ENCODE data around the gene MBP.

MBP gene

GRCh38 chr18:77066689-77067088 lies 65.9 kb downstream of the MBP start:
- TF ChIP-seq, protein P1, sequence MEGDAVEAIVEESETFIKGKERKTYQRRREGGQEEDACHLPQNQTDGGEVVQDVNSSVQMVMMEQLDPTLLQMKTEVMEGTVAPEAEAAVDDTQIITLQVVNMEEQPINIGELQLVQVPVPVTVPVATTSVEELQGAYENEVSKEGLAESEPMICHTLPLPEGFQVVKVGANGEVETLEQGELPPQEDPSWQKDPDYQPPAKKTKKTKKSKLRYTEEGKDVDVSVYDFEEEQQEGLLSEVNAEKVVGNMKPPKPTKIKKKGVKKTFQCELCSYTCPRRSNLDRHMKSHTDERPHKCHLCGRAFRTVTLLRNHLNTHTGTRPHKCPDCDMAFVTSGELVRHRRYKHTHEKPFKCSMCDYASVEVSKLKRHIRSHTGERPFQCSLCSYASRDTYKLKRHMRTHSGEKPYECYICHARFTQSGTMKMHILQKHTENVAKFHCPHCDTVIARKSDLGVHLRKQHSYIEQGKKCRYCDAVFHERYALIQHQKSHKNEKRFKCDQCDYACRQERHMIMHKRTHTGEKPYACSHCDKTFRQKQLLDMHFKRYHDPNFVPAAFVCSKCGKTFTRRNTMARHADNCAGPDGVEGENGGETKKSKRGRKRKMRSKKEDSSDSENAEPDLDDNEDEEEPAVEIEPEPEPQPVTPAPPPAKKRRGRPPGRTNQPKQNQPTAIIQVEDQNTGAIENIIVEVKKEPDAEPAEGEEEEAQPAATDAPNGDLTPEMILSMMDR (conservative IDR thresholded peaks at IDR 0.05; ENCODE audit: low read depth, low read length), result no peak
- H2AFZ ChIP-seq (ENCODE audit: low read depth), result no peak overlapping the region
- H3K9ac ChIP-seq, result no peak overlapping the region
- H3K4me3 ChIP-seq (IDR thresholded peaks at IDR 0.05; ENCODE audit: insufficient read depth, low read depth, low read length), result no peak overlapping the region
- no peak overlapping the region for H3K4me2 ChIP-seq
- H4K20me1 ChIP-seq (ENCODE audit: insufficient read depth), result no peaks in the 10 kb centered on the region
- peaks cover 34% of the 10 kb centered on the region for H3K4me1 ChIP-seq (ENCODE audit: low read depth, poor library complexity, severe bottlenecking)
- no peaks in the 10 kb centered on the region for H3K36me3 ChIP-seq (ENCODE audit: insufficient read depth)
- H3K27ac ChIP-seq, result no peak overlapping the region
- no peaks in the 10 kb centered on the region for H3K27me3 ChIP-seq (ENCODE audit: insufficient read depth, low read depth)
- no peaks in the 10 kb centered on the region for H3K79me2 ChIP-seq (ENCODE audit: insufficient read depth, low read depth)

GRCh38 chr18:77066101-77066500 lies 66.5 kb downstream of the MBP start:
- Histone ChIP-seq H3K4me2 (no peak overlapping the region), H3K79me2 (ENCODE audit: insufficient read depth, low read depth) (no peaks in the 10 kb centered on the region), H3K4me1 (ENCODE audit: low read depth, poor library complexity, severe bottlenecking) (peaks cover 40% of the 10 kb centered on the region), H2AFZ (ENCODE audit: low read depth) (no peak overlapping the region), H3K27me3 (ENCODE audit: insufficient read depth, low read depth) (no peaks in the 10 kb centered on the region), H3K36me3 (ENCODE audit: insufficient read depth) (no peaks in the 10 kb centered on the region), H4K20me1 (ENCODE audit: insufficient read depth) (no peaks in the 10 kb centered on the region), H3K27ac (no peak overlapping the region), H3K9ac (no peak overlapping the region), H3K4me3 (IDR thresholded peaks at IDR 0.05; ENCODE audit: insufficient read depth, low read depth, low read length) (no peak overlapping the region)
- TF ChIP-seq, protein P1 (conservative IDR thresholded peaks at IDR 0.05; ENCODE audit: low read depth, low read length), result no peak

DNA sequence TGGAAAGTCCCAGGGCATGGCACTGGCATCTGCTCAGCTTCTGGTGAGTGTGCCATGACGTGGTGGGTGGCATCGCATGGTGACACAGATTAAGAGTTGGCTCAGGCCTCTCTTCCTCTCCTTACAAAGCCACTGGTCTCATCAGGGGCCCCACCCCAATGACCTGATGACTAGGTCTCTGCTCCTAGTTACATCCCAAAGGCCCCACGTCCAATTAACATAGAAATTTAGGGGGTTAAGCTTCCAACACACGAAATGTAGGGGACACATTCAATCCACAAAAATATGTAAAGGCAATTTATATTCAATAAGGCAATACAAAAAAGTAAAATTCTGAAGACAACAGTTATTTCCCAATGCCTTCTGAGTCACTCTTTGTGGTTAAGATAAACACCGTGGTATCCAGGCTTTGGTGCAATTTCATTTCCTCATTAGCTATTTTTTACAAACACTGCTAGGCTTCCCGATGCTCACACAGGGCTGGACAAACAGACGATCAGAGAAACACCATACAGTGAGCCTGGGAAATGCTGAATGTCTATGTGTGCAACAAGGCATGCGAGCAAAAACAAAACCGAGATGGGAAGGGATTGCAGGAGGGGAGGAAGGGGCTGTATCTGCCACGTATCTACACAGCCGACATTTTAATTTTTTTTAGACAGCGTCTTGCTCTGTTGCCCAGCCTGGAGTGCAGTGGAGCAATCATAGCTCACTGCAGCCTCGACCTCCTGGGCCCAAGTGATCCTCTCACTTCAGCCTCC lies 67.2 kb downstream of the MBP start:
- H3K79me2 ChIP-seq (ENCODE audit: insufficient read depth, low read depth), result no peaks in the 10 kb centered on the region
- no peaks in the 10 kb centered on the region for H3K27me3 ChIP-seq (ENCODE audit: insufficient read depth, low read depth)
- H4K20me1 ChIP-seq (ENCODE audit: insufficient read depth), result no peaks in the 10 kb centered on the region
- H3K9ac ChIP-seq, result no peak overlapping the region
- no peak overlapping the region for H3K4me3 ChIP-seq (IDR thresholded peaks at IDR 0.05; ENCODE audit: insufficient read depth, low read depth, low read length)
- TF ChIP-seq, protein P1 (conservative IDR thresholded peaks at IDR 0.05; ENCODE audit: low read depth, low read length), result no peak
- peaks cover 47% of the 10 kb centered on the region for H3K4me1 ChIP-seq (ENCODE audit: low read depth, poor library complexity, severe bottlenecking)
- H3K27ac ChIP-seq, result no peak overlapping the region
- no peaks in the 10 kb centered on the region for H3K36me3 ChIP-seq (ENCODE audit: insufficient read depth)
- no peak overlapping the region for H2AFZ ChIP-seq (ENCODE audit: low read depth)
- no peak overlapping the region for H3K4me2 ChIP-seq

DNA sequence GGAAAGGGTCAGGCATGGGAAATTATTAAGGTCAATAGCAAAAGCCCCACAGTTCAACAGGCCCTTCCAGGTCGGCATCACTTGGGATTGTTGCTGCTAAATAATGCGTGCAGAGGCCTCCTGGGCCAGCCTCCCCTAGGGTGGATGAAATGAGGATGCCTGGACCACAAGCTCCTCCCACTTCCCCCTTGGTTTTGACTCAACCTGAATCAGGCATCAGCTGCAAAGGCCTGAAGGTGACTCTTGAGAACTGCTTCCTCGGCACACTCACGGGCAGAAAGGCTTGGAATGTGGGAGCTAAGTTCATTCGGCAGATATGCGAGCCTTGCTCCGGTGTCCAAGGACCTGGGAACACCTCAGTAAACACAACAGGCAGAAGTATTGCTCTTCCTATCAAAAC lies 69.3 kb downstream of the MBP start:
- no peaks in the 10 kb centered on the region for H3K79me2 ChIP-seq (ENCODE audit: insufficient read depth, low read depth)
- H3K27me3 ChIP-seq (ENCODE audit: insufficient read depth, low read depth), result no peaks in the 10 kb centered on the region
- peak overlapping the region; percentile 48; the same call in 1 of the 2 replicates for H2AFZ ChIP-seq (ENCODE audit: low read depth)
- no peaks in the 10 kb centered on the region for H4K20me1 ChIP-seq (ENCODE audit: insufficient read depth)
- peak overlapping the region; percentile 98 for H3K27ac ChIP-seq
- peak overlapping the region; percentile 44 for H3K4me2 ChIP-seq
- no peak overlapping the region; the same call in 1 of the 2 replicates for H3K9ac ChIP-seq
- no peak overlapping the region for H3K4me3 ChIP-seq (IDR thresholded peaks at IDR 0.05; ENCODE audit: insufficient read depth, low read depth, low read length)
- TF ChIP-seq, protein P1 (conservative IDR thresholded peaks at IDR 0.05; ENCODE audit: low read depth, low read length), result no peak
- H3K4me1 ChIP-seq (ENCODE audit: low read depth, poor library complexity, severe bottlenecking), result peaks cover 52% of the 10 kb centered on the region
- H3K36me3 ChIP-seq (ENCODE audit: insufficient read depth), result no peaks in the 10 kb centered on the region
